PC-3 (cell line): ENCODE data around the gene TAS1R1. TPM values are rescaled to one million over a fixed set of nuclear protein-coding genes. Genes with fewer than 3 reads are reported as not detected.

Experiments used
- ATAC-seq: fragments of 200-7000 bp; cut with Tn5 transposase; 2 replicates; pipeline ENCODE4 v1.9.1; 2020; ENCODE audit warnings: mild to moderate bottlenecking, moderate library complexity
- BruUV-seq: library from RNA; stranded (reverse); fragments of 400-500 nt; replicated peaks from 2 replicates; lab custom pipeline; 2021; lab: Mats Ljungman, UMichigan
- CTCF ChIA-PET: fragments of 300-600 bp; sonication (Branson Sonifier 250); formaldehyde crosslinking; loops from one replicate; lab custom pipeline; 2022; ENCODE audit warnings: antibody characterized with exemption; lab: Charles Lee
- POLR2A ChIA-PET: fragments of 300-600 bp; sonication (Branson Sonifier 250); formaldehyde crosslinking; loops from one replicate; lab custom pipeline; 2022; ENCODE audit warnings: antibody characterized with exemption; ENCODE audit not compliant: unreplicated experiment; lab: Charles Lee
- DNase-seq: peaks from one replicate; pipeline ENCODE4 v3.0.0-alpha.2; 2015
- H2AFZ ChIP-seq: fragments of 300-600 bp; sonication (generic); 2 replicates; pipeline ENCODE4 v1.6.0; 2016; ENCODE audit warnings: antibody characterized with exemption, low read length
- H3F3A ChIP-seq: fragments of 300-600 bp; sonication (generic); one replicate; pipeline ENCODE4 v1.6.0; 2017; ENCODE audit warnings: antibody characterized with exemption, low read length, control low read depth, mild to moderate bottlenecking; ENCODE audit not compliant: unreplicated experiment
- H3K27ac ChIP-seq: fragments of 300-600 bp; sonication (generic); 2 replicates; pipeline ENCODE4 v1.5.1; 2016; ENCODE audit warnings: mild to moderate bottlenecking, low read length
- H3K27me3 ChIP-seq: fragments of 300-600 bp; sonication (generic); 2 replicates; pipeline ENCODE4 v1.6.1; 2016; ENCODE audit warnings: low read length, mixed read lengths
- H3K36me3 ChIP-seq: fragments of 300-600 bp; sonication (generic); 2 replicates; pipeline ENCODE4 v1.6.1; 2016; ENCODE audit warnings: low read depth, mixed run types, low read length, mixed read lengths
- H3K4me1 ChIP-seq: fragments of 300-600 bp; sonication (generic); 2 replicates; pipeline ENCODE4 v1.5.1; 2016; ENCODE audit warnings: low read length; ENCODE audit not compliant: insufficient read depth
- H3K4me2 ChIP-seq: fragments of 300-600 bp; sonication (generic); 2 replicates; pipeline ENCODE4 v1.6.0; 2016; ENCODE audit warnings: low read length
- H3K4me3 ChIP-seq: fragments of 300-600 bp; sonication (generic); 2 replicates; pipeline ENCODE4 v1.5.1; 2016; ENCODE audit warnings: mild to moderate bottlenecking, low read length, mixed read lengths
- H3K79me2 ChIP-seq: fragments of 300-600 bp; sonication (generic); 2 replicates; pipeline ENCODE4 v1.6.1; 2017; ENCODE audit warnings: low read length, mixed read lengths
- H3K9ac ChIP-seq: fragments of 300-600 bp; sonication (generic); 2 replicates; pipeline ENCODE4 v1.6.0; 2016; ENCODE audit warnings: mild to moderate bottlenecking, low read length
- H3K9me2 ChIP-seq: fragments of 300-600 bp; sonication (generic); replicated peaks from 2 replicates; pipeline ENCODE4 v1.6.1; 2016; ENCODE audit warnings: mixed run types, low read length, mixed read lengths
- H3K9me3 ChIP-seq: fragments of 300-600 bp; sonication (generic); 2 replicates; pipeline ENCODE4 v1.6.1; 2016; ENCODE audit warnings: low read length, mixed read lengths
- H4K20me1 ChIP-seq: fragments of 300-600 bp; sonication (generic); 2 replicates; pipeline ENCODE4 v1.6.1; 2016; ENCODE audit warnings: low read length, mixed read lengths
- EZH2 ChIP-seq: fragments of 300-600 bp; sonication (generic); IDR thresholded peaks from one replicate; pipeline ENCODE4 v1.6.1; 2017; ENCODE audit warnings: antibody characterized with exemption, mild to moderate bottlenecking, low read length; ENCODE audit not compliant: unreplicated experiment
- EZH2phosphoT487 ChIP-seq: fragments of 300-600 bp; sonication (generic); IDR thresholded peaks from 2 replicates; pipeline ENCODE4 v1.6.1; 2018; ENCODE audit warnings: mild to moderate bottlenecking, antibody characterized with exemption, low read length, borderline replicate concordance
- intact Hi-C: fragments of 100-400 bp; cut with micrococcal nuclease; formaldehyde crosslinking; loops from 2 replicates; pipeline ENCODE4 v1.9.0; 2023
- total RNA-seq: library from RNA; depleted of rRNA; stranded (reverse); fragments of >200 nt; gene quantifications from 2 replicates; pipeline ENCODE4 v1.2.3, GENCODE V29; 2014
- TF ChIP-seq, protein P1 (sequence below): fragments of 300-600 bp; sonication (generic); conservative IDR thresholded peaks from 2 replicates; pipeline ENCODE4 v1.5.1; 2017; ENCODE audit warnings: antibody characterized with exemption, low read depth, mild to moderate bottlenecking, low read length

Gene TAS1R1
- total RNA-seq, 1 experiment from 2014 or later: not detected

DNA sequence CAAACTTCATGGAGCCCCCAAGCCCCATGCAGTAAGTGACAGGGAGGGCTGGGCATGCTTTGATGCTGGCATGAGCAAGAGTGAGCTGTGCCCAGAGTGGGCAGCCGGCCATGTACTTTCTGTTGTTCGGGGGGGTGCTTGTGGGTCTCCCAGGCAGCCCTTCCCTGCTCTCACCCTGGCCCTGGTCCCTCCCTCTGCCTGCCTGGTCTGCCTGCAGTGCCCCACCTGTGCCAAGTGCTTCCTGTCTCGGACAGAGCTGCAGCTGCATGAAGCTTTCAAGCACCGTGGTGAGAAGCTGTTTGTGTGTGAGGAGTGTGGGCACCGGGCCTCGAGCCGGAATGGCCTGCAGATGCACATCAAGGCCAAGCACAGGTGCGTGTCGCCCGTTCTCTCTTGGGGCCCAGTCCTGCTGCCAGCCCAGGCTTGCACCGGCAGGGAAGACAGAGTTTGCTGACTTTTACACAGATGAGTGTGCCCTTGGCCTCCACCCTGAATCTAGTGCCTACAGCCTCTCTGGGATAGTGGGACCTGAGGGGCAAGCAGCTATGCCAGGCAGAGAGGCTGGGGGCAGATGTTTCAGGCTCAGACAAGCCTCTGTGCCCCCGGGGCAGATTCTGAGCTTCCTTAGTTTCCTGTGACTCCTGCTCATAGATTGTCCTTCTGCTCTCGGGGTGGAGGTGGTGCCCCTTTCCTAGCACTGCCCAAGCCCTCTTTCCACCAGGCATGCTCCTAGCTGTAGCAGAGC lies 32.3 kb downstream of the TAS1R1 start:
- Histone ChIP-seq H3K27ac (no peak overlapping the region), H3K27me3 (no peaks in the 10 kb centered on the region), H3K9ac (no peak overlapping the region), H3K4me3 (no peak overlapping the region), H3K4me2 (no peak overlapping the region), H3K9me2 (no peaks in the 10 kb centered on the region), H2AFZ (no peak overlapping the region), H3K79me2 (peaks cover 11% of the 10 kb centered on the region), H4K20me1 (peaks cover 21% of the 10 kb centered on the region; the same call in 1 of the 2 replicates), H3K9me3 (no peaks in the 10 kb centered on the region), H3K36me3 (peaks cover 27% of the 10 kb centered on the region; the same call in 1 of the 2 replicates), H3K4me1 (peaks cover 12% of the 10 kb centered on the region), H3F3A (no peaks in the 10 kb centered on the region)
- CTCF ChIA-PET: interaction anchor here (0.9 kb wide), 2 partner anchors 33 to 47 kb away, joined by 3 to 4 read pairs; partner anchors contain the start of gene NOL9
- BruUV-seq: no TSS peak
- POLR2A ChIA-PET: interaction anchor here (0.8 kb wide), 1 partner anchor 9 kb away, joined by 3 read pairs; no protein-coding TSS in a partner anchor
- peak; percentile 71 for ATAC-seq
- intact Hi-C loops: no loop called here
- peak; percentile 60 for DNase-seq
- TF ChIP-seq, protein P1, sequence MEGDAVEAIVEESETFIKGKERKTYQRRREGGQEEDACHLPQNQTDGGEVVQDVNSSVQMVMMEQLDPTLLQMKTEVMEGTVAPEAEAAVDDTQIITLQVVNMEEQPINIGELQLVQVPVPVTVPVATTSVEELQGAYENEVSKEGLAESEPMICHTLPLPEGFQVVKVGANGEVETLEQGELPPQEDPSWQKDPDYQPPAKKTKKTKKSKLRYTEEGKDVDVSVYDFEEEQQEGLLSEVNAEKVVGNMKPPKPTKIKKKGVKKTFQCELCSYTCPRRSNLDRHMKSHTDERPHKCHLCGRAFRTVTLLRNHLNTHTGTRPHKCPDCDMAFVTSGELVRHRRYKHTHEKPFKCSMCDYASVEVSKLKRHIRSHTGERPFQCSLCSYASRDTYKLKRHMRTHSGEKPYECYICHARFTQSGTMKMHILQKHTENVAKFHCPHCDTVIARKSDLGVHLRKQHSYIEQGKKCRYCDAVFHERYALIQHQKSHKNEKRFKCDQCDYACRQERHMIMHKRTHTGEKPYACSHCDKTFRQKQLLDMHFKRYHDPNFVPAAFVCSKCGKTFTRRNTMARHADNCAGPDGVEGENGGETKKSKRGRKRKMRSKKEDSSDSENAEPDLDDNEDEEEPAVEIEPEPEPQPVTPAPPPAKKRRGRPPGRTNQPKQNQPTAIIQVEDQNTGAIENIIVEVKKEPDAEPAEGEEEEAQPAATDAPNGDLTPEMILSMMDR: no peak
- TF ChIP-seq EZH2phosphoT487 (no peak), EZH2 (no peak)

- no peak for DNase-seq
- intact Hi-C loops: no loop called here
- H3K36me3 ChIP-seq: peaks cover 35% of the 10 kb centered on the region
- ChIA-PET CTCF (interaction anchor here (0.9 kb wide), 1 partner anchor 34 kb away, joined by 3 read pairs; the partner anchor contains the start of gene NOL9), POLR2A (interaction anchor here (0.8 kb wide), 1 partner anchor 10 kb away, joined by 3 read pairs; no protein-coding TSS in a partner anchor)
- H3K4me3 ChIP-seq: no peak overlapping the region
- peaks cover 9% of the 10 kb centered on the region for H3K4me1 ChIP-seq
- H3K9ac ChIP-seq: no peak overlapping the region
- TF ChIP-seq, protein P1: no peak
- TF ChIP-seq EZH2: no peak
- TF ChIP-seq EZH2phosphoT487: no peak
- H3K79me2 ChIP-seq: peaks cover 8% of the 10 kb centered on the region; the same call in 1 of the 2 replicates
- no peak overlapping the region for H3K27ac ChIP-seq
- H3K27me3 ChIP-seq: no peaks in the 10 kb centered on the region
- H3K9me2 ChIP-seq: no peaks in the 10 kb centered on the region
- no peaks in the 10 kb centered on the region for H3K9me3 ChIP-seq
- no peaks in the 10 kb centered on the region for H3F3A ChIP-seq
- no peak for ATAC-seq
- no peak overlapping the region for H2AFZ ChIP-seq
- H4K20me1 ChIP-seq: peaks cover 25% of the 10 kb centered on the region; the same call in 1 of the 2 replicates
- no peak overlapping the region for H3K4me2 ChIP-seq
- no TSS peak for BruUV-seq
Measured at GRCh38 chr1:6588128-6588892, 33.2 kb downstream of the TAS1R1 start.
